ENCODE results near the gene UEVLD.
A peak's percentile ranks its signal among the peaks of the same experiment; 100 is the strongest.

UEVLD gene

DNA sequence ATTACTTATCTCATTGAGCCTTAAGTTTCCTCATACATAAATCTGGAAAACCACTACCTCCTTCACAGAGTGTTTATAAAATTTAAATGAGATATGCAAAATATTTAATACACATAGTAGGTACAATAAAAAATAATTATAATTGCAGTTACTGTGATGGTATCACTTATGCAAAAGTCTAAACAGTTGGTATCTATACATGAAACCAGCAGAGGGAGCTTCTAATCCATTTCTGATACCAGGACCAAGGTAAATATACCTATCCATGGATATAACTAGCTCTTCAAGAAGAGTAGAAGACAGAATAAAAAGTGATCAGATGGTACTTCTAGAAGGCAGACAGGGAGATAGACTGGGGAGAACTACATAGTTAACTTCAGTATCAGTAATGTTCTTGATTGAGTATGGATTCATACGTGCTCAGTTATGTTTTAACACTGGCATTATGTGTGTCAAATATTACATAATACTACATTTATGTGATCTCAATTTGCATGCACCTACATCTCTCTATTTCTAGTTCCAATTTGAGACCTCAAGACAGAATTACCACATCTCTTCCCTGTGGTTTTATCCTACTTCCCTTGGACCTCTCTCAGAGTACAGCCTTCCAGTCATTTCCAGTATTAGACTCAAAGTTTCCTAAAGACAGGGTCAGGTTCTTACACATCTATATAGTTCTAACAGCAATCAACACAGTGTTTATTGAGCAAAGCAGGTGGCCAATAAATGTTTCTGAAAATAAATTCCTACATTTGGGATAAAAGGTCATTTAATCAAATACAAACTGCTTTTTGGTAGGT, 48.1 kb downstream of the UEVLD start:
- no peaks in the 10 kb centered on the region for H3K4me1 ChIP-seq
- TF ChIP-seq Cebpa-rat (IDR thresholded peaks at IDR 0.05), result no peak
- no peak overlapping the region for H3K4me3 ChIP-seq
- no peak overlapping the region for H3K4me2 ChIP-seq
- H3K9ac ChIP-seq, result no peak overlapping the region
- peaks cover 16% of the 10 kb centered on the region for H3K36me3 ChIP-seq
- no peaks in the 10 kb centered on the region for H3K27me3 ChIP-seq
- H4K20me1 ChIP-seq, result no peaks in the 10 kb centered on the region
- H3K9me3 ChIP-seq, result no peaks in the 10 kb centered on the region
- no peak overlapping the region for H3K27ac ChIP-seq

DNA sequence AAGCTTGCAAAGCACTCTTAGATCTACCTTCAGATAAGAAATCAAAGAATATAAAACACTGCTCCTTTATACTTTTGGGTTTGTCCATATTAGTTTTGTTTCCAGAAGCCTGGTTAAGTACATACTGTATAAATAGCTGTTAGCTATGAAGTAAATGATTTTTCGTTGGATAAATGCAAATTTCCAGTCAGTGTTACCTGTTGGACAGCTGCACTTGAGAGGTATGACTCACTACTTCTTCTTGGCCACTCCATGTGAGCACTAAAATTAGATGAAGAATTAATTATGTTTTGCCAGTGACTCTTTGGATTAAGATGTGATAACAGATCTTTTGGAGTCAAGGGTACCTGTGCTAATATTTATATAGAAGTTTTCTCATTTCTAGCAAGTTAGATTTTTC, 52.3 kb downstream of the UEVLD start:
- Histone ChIP-seq H3K36me3 (peaks cover 8% of the 10 kb centered on the region; the same call in 1 of the 2 replicates), H3K9ac (no peak overlapping the region)
- no peak for TF ChIP-seq Cebpa-rat (IDR thresholded peaks at IDR 0.05)

DNA sequence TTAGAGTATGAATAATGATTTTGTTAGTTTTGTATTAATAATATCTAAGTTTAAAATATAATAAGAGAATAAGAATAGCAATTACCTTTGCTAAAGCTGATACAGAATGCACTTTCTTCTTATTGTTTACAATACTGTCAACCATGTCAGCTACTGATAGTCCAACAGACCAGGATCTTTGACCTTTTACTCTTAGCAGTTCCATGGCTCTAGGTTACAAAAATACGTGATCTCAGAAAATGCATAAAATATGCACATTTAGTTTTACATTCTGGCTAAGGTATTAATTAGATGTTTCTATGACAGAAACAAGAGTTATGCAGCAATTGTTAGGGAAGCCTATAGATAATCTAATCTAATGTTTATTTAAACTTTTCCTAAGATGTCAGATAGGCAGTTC, 54.3 kb downstream of the UEVLD start:
- Histone ChIP-seq H4K20me1 (no peaks in the 10 kb centered on the region), H3K36me3 (peaks cover 13% of the 10 kb centered on the region; the same call in 1 of the 2 replicates), H3K4me1 (no peaks in the 10 kb centered on the region), H3K9me3 (no peaks in the 10 kb centered on the region), H3K9ac (no peak overlapping the region), H3K4me3 (no peak overlapping the region), H3K27ac (no peak overlapping the region), H3K27me3 (no peaks in the 10 kb centered on the region), H3K4me2 (no peak overlapping the region)
- no peak for TF ChIP-seq Cebpa-rat (IDR thresholded peaks at IDR 0.05)

More for the DNA sequence above, 52.3 kb downstream of the UEVLD start:
- H3K9me3 ChIP-seq, result no peaks in the 10 kb centered on the region
- no peak overlapping the region for H3K27ac ChIP-seq
- no peaks in the 10 kb centered on the region for H3K27me3 ChIP-seq
- no peak overlapping the region for H3K4me3 ChIP-seq
- no peaks in the 10 kb centered on the region for H3K4me1 ChIP-seq
- H3K4me2 ChIP-seq, result no peak overlapping the region
- H4K20me1 ChIP-seq, result no peaks in the 10 kb centered on the region

DNA sequence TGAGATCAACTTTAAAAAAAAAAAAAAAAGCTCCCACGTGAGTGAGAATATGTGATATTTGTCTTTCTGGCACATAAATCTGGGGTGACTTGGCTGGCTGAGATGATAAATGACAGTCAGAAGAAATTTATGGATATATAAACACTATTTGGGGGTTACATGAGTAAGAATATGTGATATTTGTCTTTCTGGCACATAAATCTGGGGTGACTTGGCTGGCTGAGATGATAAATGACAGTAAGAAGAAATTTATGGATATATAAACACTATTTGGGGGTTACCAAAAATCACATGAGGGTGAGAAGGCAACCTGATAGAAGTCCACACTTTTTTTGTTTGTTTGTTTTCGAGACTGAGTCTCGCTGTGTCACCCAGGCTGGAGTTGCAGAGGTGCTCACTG, 55.2 kb downstream of the UEVLD start:
- H3K9ac ChIP-seq, result no peak overlapping the region
- H3K27me3 ChIP-seq, result no peaks in the 10 kb centered on the region
- H3K4me3 ChIP-seq, result no peak overlapping the region
- H3K4me1 ChIP-seq, result no peaks in the 10 kb centered on the region
- TF ChIP-seq Cebpa-rat (IDR thresholded peaks at IDR 0.05), result no peak
- peaks cover 13% of the 10 kb centered on the region; the same call in 1 of the 2 replicates for H3K36me3 ChIP-seq
- no peaks in the 10 kb centered on the region for H4K20me1 ChIP-seq
- no peak overlapping the region for H3K27ac ChIP-seq
- no peaks in the 10 kb centered on the region for H3K9me3 ChIP-seq
- H3K4me2 ChIP-seq, result no peak overlapping the region

DNA sequence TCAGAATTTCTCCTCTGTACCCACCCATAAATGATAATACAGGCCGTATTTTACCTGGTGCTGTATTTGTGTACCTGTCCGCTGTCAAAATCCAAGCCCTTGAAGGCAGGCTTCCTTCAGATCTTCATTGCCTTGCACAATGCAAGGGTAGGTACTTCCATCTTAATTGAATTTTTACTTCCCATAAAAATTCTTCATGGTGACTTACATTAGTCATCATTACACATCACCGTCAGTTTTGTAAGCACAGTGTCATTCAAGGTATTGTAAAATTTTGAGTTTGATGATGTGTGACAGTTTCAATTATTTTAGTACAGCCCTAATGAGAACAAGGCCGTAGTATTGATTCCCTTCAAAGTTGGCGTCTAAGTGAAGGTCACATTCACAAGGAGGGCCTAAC, 61.0 kb downstream of the UEVLD start:
- H3K4me1 ChIP-seq, result peaks cover 21% of the 10 kb centered on the region
- H3K9me3 ChIP-seq, result no peaks in the 10 kb centered on the region
- peak overlapping the region; percentile 87 for H3K4me2 ChIP-seq
- TF ChIP-seq Cebpa-rat (IDR thresholded peaks at IDR 0.05), result no peak
- H3K27ac ChIP-seq, result peak overlapping the region; percentile 97
- H4K20me1 ChIP-seq, result peaks cover 8% of the 10 kb centered on the region
- peaks cover 24% of the 10 kb centered on the region for H3K36me3 ChIP-seq
- H3K27me3 ChIP-seq, result no peaks in the 10 kb centered on the region
- H3K9ac ChIP-seq, result peak overlapping the region; percentile 95
- H3K4me3 ChIP-seq, result peak overlapping the region; percentile 87

DNA sequence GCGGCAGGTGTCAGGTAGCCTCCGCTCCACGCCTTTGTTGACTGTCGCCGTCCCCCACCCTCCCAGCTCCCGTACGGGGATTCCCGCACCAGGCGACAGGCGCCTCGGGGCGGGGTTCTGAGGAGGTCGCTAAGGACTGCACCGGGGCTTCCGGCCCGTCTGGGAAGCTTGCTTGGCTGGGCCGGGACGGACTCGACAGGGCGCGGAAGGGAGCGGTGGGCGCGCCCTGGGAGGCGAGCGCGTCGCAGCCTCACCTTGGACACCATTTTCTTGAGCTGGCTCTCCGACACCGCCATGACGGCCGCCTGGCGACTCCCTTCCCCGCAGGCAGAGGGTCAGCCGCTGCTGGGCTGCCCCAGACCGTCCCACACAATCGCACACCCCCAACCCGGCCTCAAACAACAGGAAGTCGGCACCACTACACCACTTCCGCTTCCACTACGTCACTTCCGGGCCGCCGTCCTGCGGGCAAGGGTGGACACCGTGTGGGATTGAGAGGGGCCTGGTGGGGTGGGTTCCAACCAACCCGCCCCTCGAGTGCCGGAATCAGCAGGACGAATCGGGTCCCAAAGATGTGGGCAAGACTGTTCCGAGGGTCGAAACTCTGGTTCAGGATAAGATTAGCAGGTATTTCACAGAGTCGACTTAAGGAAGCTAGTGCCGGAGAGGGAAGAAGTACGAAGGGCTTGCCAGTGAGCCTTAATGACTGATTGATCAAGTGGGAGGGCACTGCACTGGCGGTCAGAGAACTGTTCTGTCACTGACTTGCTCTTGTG, 61.8 kb downstream of the UEVLD start, which contains the start of gene TSG101:
Gene TSG101 (minus strand): TSS at position 422 of the 776 bp plus-strand sequence. CDS start 126 bp downstream, at position 296.
- H4K20me1 ChIP-seq, result peaks cover 16% of the 10 kb centered on the region
- TF ChIP-seq Cebpa-rat (IDR thresholded peaks at IDR 0.05), result no peak
- H3K4me1 ChIP-seq, result peaks cover 21% of the 10 kb centered on the region
- H3K27me3 ChIP-seq, result no peaks in the 10 kb centered on the region
- peak within 1 kb of the TSS; percentile 87 for H3K4me2 ChIP-seq
- peak within 1 kb of the TSS; percentile 95 for H3K9ac ChIP-seq
- H3K9me3 ChIP-seq, result no peaks in the 10 kb centered on the region
- H3K4me3 ChIP-seq, result peak within 1 kb of the TSS; percentile 87
- H3K36me3 ChIP-seq, result peaks cover 30% of the 10 kb centered on the region
- H3K27ac ChIP-seq, result peak within 1 kb of the TSS; percentile 97

DNA sequence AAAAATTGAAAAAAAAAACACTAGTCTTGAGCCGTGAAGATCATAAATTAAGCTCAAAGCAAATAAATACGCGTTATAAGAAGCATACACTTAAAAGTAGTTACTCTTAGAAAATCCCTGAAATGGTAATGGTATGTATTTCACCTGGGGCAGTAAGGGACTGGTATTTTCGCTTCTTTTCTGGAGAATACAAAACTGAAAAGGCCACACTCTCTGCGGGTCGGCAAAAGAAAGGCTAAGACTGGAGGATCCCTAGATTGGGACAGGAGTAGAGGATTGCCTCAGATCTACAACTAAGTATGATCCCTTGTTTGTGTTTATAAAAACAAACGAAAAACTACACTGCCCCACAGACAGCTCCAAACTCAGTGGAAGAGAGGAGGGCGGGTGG, 62.4 kb downstream of the UEVLD start:
- H4K20me1 ChIP-seq, result peaks cover 22% of the 10 kb centered on the region
- H3K36me3 ChIP-seq, result peaks cover 32% of the 10 kb centered on the region
- no peak for TF ChIP-seq Cebpa-rat (IDR thresholded peaks at IDR 0.05)
- H3K27ac ChIP-seq, result peak overlapping the region; percentile 97
- H3K27me3 ChIP-seq, result no peaks in the 10 kb centered on the region
- peak overlapping the region; percentile 87 for H3K4me3 ChIP-seq
- peak overlapping the region; percentile 95 for H3K9ac ChIP-seq
- H3K9me3 ChIP-seq, result no peaks in the 10 kb centered on the region
- peaks cover 21% of the 10 kb centered on the region for H3K4me1 ChIP-seq
- H3K4me2 ChIP-seq, result peak overlapping the region; percentile 87

DNA sequence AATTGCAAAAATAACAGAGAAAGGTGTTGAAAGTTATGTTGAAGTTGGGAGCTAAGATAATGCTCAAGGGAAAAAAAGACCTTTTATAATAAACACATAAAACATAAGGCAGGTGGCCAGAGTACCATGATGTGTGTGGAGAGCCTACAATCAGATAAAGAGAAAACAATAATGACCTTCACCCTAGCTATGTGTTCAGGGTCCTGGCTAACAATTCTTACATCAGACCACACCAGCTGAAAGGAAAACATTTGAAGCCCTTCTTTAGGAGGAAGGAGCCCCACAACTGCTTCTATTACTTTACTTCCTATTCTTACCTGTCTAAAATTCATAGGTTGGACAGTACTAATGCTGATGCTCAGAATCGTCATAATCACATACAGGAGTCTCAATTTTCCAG, 64.3 kb downstream of the UEVLD start:
- H3K27ac ChIP-seq, result no peak overlapping the region
- no peak overlapping the region for H3K4me2 ChIP-seq

DNA sequence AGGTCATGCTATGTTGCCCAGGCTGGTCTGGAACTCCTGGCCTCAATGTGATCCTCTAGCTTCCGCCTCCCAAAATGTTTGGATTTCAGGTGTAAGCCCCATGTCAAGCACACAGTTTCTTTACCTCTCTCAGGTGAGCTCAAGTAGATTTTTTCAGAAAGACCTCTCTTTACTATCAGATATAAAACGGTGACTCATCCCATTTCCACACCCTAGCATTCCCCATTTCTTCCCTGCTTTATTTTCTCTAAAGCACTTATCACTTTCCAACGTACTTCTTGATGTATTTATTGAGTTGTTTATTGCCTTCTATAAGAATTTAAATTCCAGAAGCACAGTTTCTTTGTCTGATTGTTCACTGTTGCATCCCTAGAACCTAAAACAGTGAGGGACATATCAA, 65.5 kb downstream of the UEVLD start:
- Histone ChIP-seq H3K36me3 (peaks cover 38% of the 10 kb centered on the region), H3K4me3 (no peak overlapping the region), H3K9ac (no peak overlapping the region), H3K27me3 (no peaks in the 10 kb centered on the region), H4K20me1 (peaks cover 45% of the 10 kb centered on the region), H3K4me2 (no peak overlapping the region), H3K4me1 (peaks cover 21% of the 10 kb centered on the region), H3K9me3 (no peaks in the 10 kb centered on the region), H3K27ac (no peak overlapping the region)
- TF ChIP-seq Cebpa-rat (IDR thresholded peaks at IDR 0.05), result no peak

More for the DNA sequence above, 64.3 kb downstream of the UEVLD start:
- H3K9ac ChIP-seq, result no peak overlapping the region
- peaks cover 21% of the 10 kb centered on the region for H3K4me1 ChIP-seq
- H3K36me3 ChIP-seq, result peaks cover 27% of the 10 kb centered on the region
- H3K4me3 ChIP-seq, result no peak overlapping the region
- H3K9me3 ChIP-seq, result no peaks in the 10 kb centered on the region
- H4K20me1 ChIP-seq, result peaks cover 34% of the 10 kb centered on the region
- H3K27me3 ChIP-seq, result no peaks in the 10 kb centered on the region
- no peak for TF ChIP-seq Cebpa-rat (IDR thresholded peaks at IDR 0.05)

DNA sequence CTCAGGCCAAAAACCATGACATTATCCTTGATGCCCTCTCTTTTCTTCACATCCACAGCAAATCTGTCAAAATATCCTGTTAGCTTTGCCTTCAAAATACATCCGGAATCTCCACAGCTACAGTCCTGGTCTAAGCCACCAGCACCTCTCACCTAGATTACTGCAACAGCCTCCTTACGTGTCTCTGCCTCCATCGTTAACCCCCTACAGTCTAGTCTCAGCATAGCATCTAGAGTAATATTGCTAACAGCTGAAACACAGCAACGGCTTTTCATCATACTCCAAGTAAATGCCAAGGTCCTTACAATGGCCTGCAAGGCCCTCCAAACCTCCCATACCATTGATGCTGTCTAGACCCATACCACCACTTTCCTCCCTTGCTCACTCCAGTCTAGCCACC, 66.1 kb downstream of the UEVLD start:
- Histone ChIP-seq H3K4me2 (no peak overlapping the region), H3K9me3 (no peaks in the 10 kb centered on the region), H3K36me3 (peaks cover 40% of the 10 kb centered on the region), H3K27ac (no peak overlapping the region), H3K27me3 (no peaks in the 10 kb centered on the region), H3K4me1 (peaks cover 14% of the 10 kb centered on the region), H3K9ac (no peak overlapping the region), H3K4me3 (no peak overlapping the region), H4K20me1 (peaks cover 51% of the 10 kb centered on the region)
- no peak for TF ChIP-seq Cebpa-rat (IDR thresholded peaks at IDR 0.05)

Data from BLaER1 (cell line).